Prostate gland (tissue), 2 donors: ENCODE measurements around the gene FASTK.

Experiments used
- CTCF ChIP-seq, 4 experiments: fragments of 200-600 bp in 2 of 4; fragments of 450-650 bp in 2 of 4; sonication (generic) in 2 of 4; IDR thresholded peaks; 1 replicate in 3 of 4; 2 replicates in 1 of 4; pipeline ENCODE4 v1.5.1; 2016 to 2019; ENCODE audit warnings: antibody characterized with exemption in 4 of 4, mild to moderate bottlenecking in 2 of 4, moderate library complexity in 2 of 4
- POLR2A ChIP-seq: fragments of 450-650 bp; IDR thresholded peaks from one replicate; pipeline ENCODE4 v1.6.1; 2016; ENCODE audit warnings: antibody characterized with exemption, mild to moderate bottlenecking
- POLR2AphosphoS5 ChIP-seq: sonication (generic); formaldehyde crosslinking; IDR thresholded peaks from one replicate; pipeline ENCODE4 v1.6.1; 2017; ENCODE audit warnings: antibody characterized with exemption

GRCh38 chr7:151031011-151031410 lies 49.6 kb downstream of the FASTK start:
- TF ChIP-seq CTCF (IDR thresholded peaks at IDR 0.05), result no peak
- no peak for TF ChIP-seq POLR2A
- peak; percentile 60 for TF ChIP-seq POLR2AphosphoS5
